Tibial artery (tissue), 4 donors: Measurements from ENCODE around the gene MAP2K6.
A peak's percentile ranks its signal among the peaks of the same experiment; 100 is the strongest.

ENCODE experiments used
- DNase-seq, 2 donors: peaks; one replicate each; pipeline ENCODE4 v3.0.0-alpha.2; 2019
- H3K27ac ChIP-seq, 2 donors: fragments of 200-600 bp; sonication (generic) in 1 of 2; 1 replicate in 1 of 2; 2 replicates in 1 of 2; pipeline ENCODE4 v1.5.1; 2018 to 2019; ENCODE audit warnings: mild to moderate bottlenecking in 1 of 2
- H3K27me3 ChIP-seq, 2 donors: fragments of 200-600 bp; sonication (generic) in 1 of 2; one replicate each; pipeline versions ENCODE4 v1.5.1 to v1.6.0; 2016 to 2019
- H3K36me3 ChIP-seq, 3 donors: fragments of 200-600 bp; sonication (generic) in 2 of 3; one replicate each; pipeline ENCODE4 v1.5.1; 2016 to 2019; ENCODE audit warnings: mild to moderate bottlenecking in 2 of 3
- H3K4me1 ChIP-seq, 4 donors: fragments of 200-600 bp; sonication (generic) in 2 of 4; 1 replicate in 3 of 4; 2 replicates in 1 of 4; pipeline ENCODE4 v1.5.1; 2016 to 2019
- H3K4me3 ChIP-seq, 2 donors: fragments of 200-600 bp; sonication (generic) in 1 of 2; 1 replicate in 1 of 2; 2 replicates in 1 of 2; pipeline ENCODE4 v1.5.1; 2018 to 2019; ENCODE audit warnings: mild to moderate bottlenecking in 2 of 2
- H3K9me3 ChIP-seq, 3 donors: fragments of 200-600 bp; sonication (generic) in 1 of 3; one replicate each; pipeline ENCODE4 v1.5.1; 2016 to 2019
- intact Hi-C: fragments of 100-400 bp; cut with DNase I; formaldehyde crosslinking; loops from one replicate; pipeline ENCODE4 v1.15.0; 2023; ENCODE audit warnings: low total_unique reads
- TF ChIP-seq, protein P1 (sequence below), 2 experiments: fragments of 200-600 bp in 1 of 2; fragments of 450-650 bp in 1 of 2; IDR thresholded peaks; one replicate each; pipeline ENCODE4 v1.5.1; 2017 to 2019; ENCODE audit warnings: antibody characterized with exemption in 2 of 2, mild to moderate bottlenecking in 1 of 2, moderate library complexity in 1 of 2

The MAP2K6 gene

DNA sequence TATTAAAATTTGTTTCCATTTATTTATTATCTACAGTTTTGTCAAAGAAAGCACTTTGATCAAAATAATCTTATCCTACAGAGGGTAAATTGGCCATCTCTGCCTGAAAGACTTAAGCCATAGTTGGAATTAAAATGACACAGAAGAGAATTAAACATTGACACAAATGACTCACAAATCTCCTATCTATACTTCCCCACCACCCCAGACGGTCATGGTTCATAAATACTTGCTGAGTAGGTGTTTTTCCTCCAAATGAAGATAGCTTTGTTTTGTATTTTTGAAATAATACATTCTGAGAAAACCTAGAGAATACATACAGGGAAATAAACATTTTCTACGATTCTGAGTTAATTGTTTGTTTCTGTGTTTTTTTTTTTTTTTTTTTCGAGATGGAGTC is 142.8 kb downstream of the MAP2K6 start:
- H3K36me3 ChIP-seq, result peaks cover 0 to 4% (median 0%) of the 10 kb centered on the region in 3 donors
- H3K9me3 ChIP-seq, result peaks cover 0 to 3% (median 0%) of the 10 kb centered on the region in 3 donors
- no peak overlapping the region for H3K4me3 ChIP-seq
- H3K27me3 ChIP-seq, result no peaks in the 10 kb centered on the region
- TF ChIP-seq, protein P1, sequence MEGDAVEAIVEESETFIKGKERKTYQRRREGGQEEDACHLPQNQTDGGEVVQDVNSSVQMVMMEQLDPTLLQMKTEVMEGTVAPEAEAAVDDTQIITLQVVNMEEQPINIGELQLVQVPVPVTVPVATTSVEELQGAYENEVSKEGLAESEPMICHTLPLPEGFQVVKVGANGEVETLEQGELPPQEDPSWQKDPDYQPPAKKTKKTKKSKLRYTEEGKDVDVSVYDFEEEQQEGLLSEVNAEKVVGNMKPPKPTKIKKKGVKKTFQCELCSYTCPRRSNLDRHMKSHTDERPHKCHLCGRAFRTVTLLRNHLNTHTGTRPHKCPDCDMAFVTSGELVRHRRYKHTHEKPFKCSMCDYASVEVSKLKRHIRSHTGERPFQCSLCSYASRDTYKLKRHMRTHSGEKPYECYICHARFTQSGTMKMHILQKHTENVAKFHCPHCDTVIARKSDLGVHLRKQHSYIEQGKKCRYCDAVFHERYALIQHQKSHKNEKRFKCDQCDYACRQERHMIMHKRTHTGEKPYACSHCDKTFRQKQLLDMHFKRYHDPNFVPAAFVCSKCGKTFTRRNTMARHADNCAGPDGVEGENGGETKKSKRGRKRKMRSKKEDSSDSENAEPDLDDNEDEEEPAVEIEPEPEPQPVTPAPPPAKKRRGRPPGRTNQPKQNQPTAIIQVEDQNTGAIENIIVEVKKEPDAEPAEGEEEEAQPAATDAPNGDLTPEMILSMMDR (IDR thresholded peaks at IDR 0.05), result no peak
- no peak for DNase-seq
- H3K4me1 ChIP-seq, result peaks cover 0 to 6% (median 0%) of the 10 kb centered on the region in 4 donors
- intact Hi-C loops, result no loop called here
- H3K27ac ChIP-seq, result no peak overlapping the region

- no peak for DNase-seq
- TF ChIP-seq, protein P1 (IDR thresholded peaks at IDR 0.05), result no peak
- H3K27ac ChIP-seq, result no peak overlapping the region
- no peak overlapping the region for H3K4me3 ChIP-seq
- H3K27me3 ChIP-seq, result no peaks in the 10 kb centered on the region
- H3K9me3 ChIP-seq, result no peaks in the 10 kb centered on the region
- intact Hi-C loops, result no loop called here
- H3K4me1 ChIP-seq, result peaks cover 0 to 6% (median 0%) of the 10 kb centered on the region in 4 donors
- no peaks in the 10 kb centered on the region for H3K36me3 ChIP-seq
Observed at GRCh38 chr17:69558796-69559195, 144.3 kb downstream of the MAP2K6 start.

DNA sequence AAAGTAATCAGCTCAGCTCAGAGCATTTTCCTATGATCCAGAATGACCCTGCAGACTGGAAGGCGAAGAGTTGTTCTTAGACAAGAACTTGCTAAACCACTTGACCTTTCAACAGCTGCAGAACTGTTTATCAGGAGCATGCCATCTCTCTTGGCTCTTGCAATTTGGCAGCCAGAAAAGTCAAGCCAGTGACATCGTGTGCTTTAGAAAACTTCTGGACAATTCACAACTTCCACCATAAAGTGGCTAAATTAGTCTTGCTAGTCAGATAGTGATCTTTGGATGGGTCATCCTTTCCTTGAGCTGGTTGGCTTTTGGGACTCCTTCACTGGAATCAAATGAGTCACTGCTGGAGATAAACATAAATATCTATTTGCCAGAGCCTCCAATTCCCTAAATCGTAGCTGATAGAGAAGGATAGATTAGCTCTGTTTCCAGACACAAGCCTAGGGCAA is 146.5 kb downstream of the MAP2K6 start:
- TF ChIP-seq, protein P1 (IDR thresholded peaks at IDR 0.05), result no peak
- Histone ChIP-seq H3K4me1 (peaks cover 0 to 6% (median 0%) of the 10 kb centered on the region in 4 donors), H3K36me3 (no peaks in the 10 kb centered on the region), H3K4me3 (no peak overlapping the region), H3K27ac (no peak overlapping the region), H3K9me3 (no peaks in the 10 kb centered on the region), H3K27me3 (no peaks in the 10 kb centered on the region)
- peak in 1 of 2 donors; percentile 32 for DNase-seq
- intact Hi-C loops, result no loop called here

GRCh38 chr17:69561462-69561861 is 147.0 kb downstream of the MAP2K6 start:
- no peak overlapping the region for H3K4me3 ChIP-seq
- H3K36me3 ChIP-seq, result no peaks in the 10 kb centered on the region
- no peaks in the 10 kb centered on the region for H3K9me3 ChIP-seq
- TF ChIP-seq, protein P1 (IDR thresholded peaks at IDR 0.05), result no peak
- DNase-seq, result no peak
- no peak overlapping the region for H3K27ac ChIP-seq
- H3K27me3 ChIP-seq, result no peaks in the 10 kb centered on the region
- H3K4me1 ChIP-seq, result peaks cover 0 to 6% (median 0%) of the 10 kb centered on the region in 4 donors
- intact Hi-C loops, result no loop called here

GRCh38 chr17:69565447-69565846 is 150.9 kb downstream of the MAP2K6 start:
- Histone ChIP-seq H3K36me3 (no peaks in the 10 kb centered on the region), H3K4me3 (no peak overlapping the region), H3K9me3 (no peaks in the 10 kb centered on the region), H3K4me1 (peaks cover 0 to 10% (median 0%) of the 10 kb centered on the region in 4 donors), H3K27ac (no peak overlapping the region), H3K27me3 (no peaks in the 10 kb centered on the region)
- no peak for DNase-seq
- TF ChIP-seq, protein P1 (IDR thresholded peaks at IDR 0.05), result no peak
- intact Hi-C loops, result loop anchor here (5.0 kb wide), 1 partner anchor 577 kb away; no protein-coding TSS in a partner anchor

GRCh38 chr17:69567130-69567529 is 152.6 kb downstream of the MAP2K6 start:
- DNase-seq, result no peak
- TF ChIP-seq, protein P1 (IDR thresholded peaks at IDR 0.05), result no peak
- Histone ChIP-seq H3K27ac (no peak overlapping the region), H3K4me3 (no peak overlapping the region), H3K4me1 (peaks cover 0 to 4% (median 0%) of the 10 kb centered on the region in 4 donors), H3K36me3 (no peaks in the 10 kb centered on the region), H3K27me3 (no peaks in the 10 kb centered on the region), H3K9me3 (no peaks in the 10 kb centered on the region)
- intact Hi-C loops, result loop anchor here (5.0 kb wide), 1 partner anchor 575 kb away; no protein-coding TSS in a partner anchor
